ENCODE measurements around the gene FBXO24.
"Not testable (repeated sequence)": the region's sequence is repeated elsewhere in the genome, so short reads cannot be mapped to it uniquely, and the experiment has no call there.

FBXO24 gene

GRCh38 chr7:100547872-100548271 is 38.3 kb upstream of the FBXO24 start:
- no peak overlapping the region for H3K4me3 ChIP-seq (ENCODE audit: low read length)
- DNase-seq (ENCODE audit: low read depth), result no peak

GRCh38 chr7:100548446-100548845 is 37.7 kb upstream of the FBXO24 start:
- not testable (repeated sequence) for H3K4me3 ChIP-seq (ENCODE audit: low read length); DNase-seq (ENCODE audit: low read depth)

More at GRCh38 chr7:100547872-100548271, 38.3 kb upstream of the FBXO24 start:
- no peak for TF ChIP-seq CTCF (conservative IDR thresholded peaks at IDR 0.05; ENCODE audit: low read depth, low read length)

- DNase-seq (ENCODE audit: low read depth), result no peak
- TF ChIP-seq CTCF (conservative IDR thresholded peaks at IDR 0.05; ENCODE audit: low read depth, low read length), result no peak
- no peak overlapping the region for H3K4me3 ChIP-seq (ENCODE audit: low read length)
These were observed 33.6 kb upstream of the FBXO24 start for GRCh38 chr7:100552532-100552931.

- H3K4me3 ChIP-seq (ENCODE audit: low read length), result no peak overlapping the region
- DNase-seq (ENCODE audit: low read depth), result no peak
- no peak for TF ChIP-seq CTCF (conservative IDR thresholded peaks at IDR 0.05; ENCODE audit: low read depth, low read length)
These were observed 33.1 kb upstream of the FBXO24 start for GRCh38 chr7:100553032-100553431.

GRCh38 chr7:100555701-100556100 is 30.4 kb upstream of the FBXO24 start:
- H3K4me3 ChIP-seq (ENCODE audit: low read length), result no peak overlapping the region
- TF ChIP-seq CTCF (conservative IDR thresholded peaks at IDR 0.05; ENCODE audit: low read depth, low read length), result no peak
- no peak for DNase-seq (ENCODE audit: low read depth)

- no peak overlapping the region for H3K4me3 ChIP-seq (ENCODE audit: low read length)
- DNase-seq (ENCODE audit: low read depth), result no peak
- no peak for TF ChIP-seq CTCF (conservative IDR thresholded peaks at IDR 0.05; ENCODE audit: low read depth, low read length)
These were observed 29.6 kb upstream of the FBXO24 start for GRCh38 chr7:100556541-100556940.

GRCh38 chr7:100559127-100559526 is 27.0 kb upstream of the FBXO24 start:
- DNase-seq (ENCODE audit: low read depth), result no peak

More at GRCh38 chr7:100559127-100559526, 27.0 kb upstream of the FBXO24 start:
- no peak for TF ChIP-seq CTCF (conservative IDR thresholded peaks at IDR 0.05; ENCODE audit: low read depth, low read length)
- no peak overlapping the region for H3K4me3 ChIP-seq (ENCODE audit: low read length)

Measured in retinal pigment epithelial cell (primary cell).